BJ (cell line): Measurements from ENCODE around the gene MSH6. TPM values are rescaled to one million over a fixed set of nuclear protein-coding genes. Genes with fewer than 3 reads are reported as not detected.

ENCODE experiments used
- CTCF ChIA-PET: fragments of 350-600 bp; formaldehyde crosslinking; extraction: SDS; loops from one replicate; lab custom pipeline; 2021; ENCODE audit warnings: antibody characterized with exemption, inconsistent platforms; lab: Yijun Ruan, JAX
- POLR2A ChIA-PET: fragments of 300-600 bp; sonication (Branson Sonifier 250); formaldehyde crosslinking; extraction: SDS; loops from one replicate; lab custom pipeline; 2021; ENCODE audit warnings: antibody characterized with exemption; lab: Charles Lee
- DNase-seq: peaks from one replicate; pipeline ENCODE4 v3.0.0-alpha.2; 2011; ENCODE audit warnings: low read depth
- H3K27me3 ChIP-seq: 2 replicates; pipeline ENCODE4 v1.6.0; 2011; ENCODE audit warnings: low read length; ENCODE audit not compliant: control insufficient read depth, insufficient read depth
- H3K36me3 ChIP-seq: 2 replicates; pipeline ENCODE4 v1.5.1; 2011; ENCODE audit warnings: low read length; ENCODE audit not compliant: control insufficient read depth, insufficient read depth
- H3K4me3 ChIP-seq: 2 replicates; pipeline ENCODE4 v1.5.1; 2011; ENCODE audit warnings: low read depth, mild to moderate bottlenecking, control low read depth, low read length
- CTCF ChIP-seq: IDR thresholded peaks from 2 replicates; pipeline ENCODE4 v1.5.1; 2011; ENCODE audit warnings: low read depth, mild to moderate bottlenecking, control low read depth, inconsistent platforms, low read length, moderate library complexity; ENCODE audit not compliant: insufficient read depth
- polyA plus RNA-seq: library from polyadenylated mRNA; depleted of rRNA; stranded (reverse); fragments of >200 nt; gene quantifications from 2 replicates; pipeline ENCODE4 v1.2.3, GENCODE V29; 2011

The MSH6 gene
- polyA plus RNA-seq, 1 experiment: 13.7 TPM

- CTCF ChIA-PET: interaction anchor here (1.1 kb wide), 1 partner anchor 15 kb away, joined by 3 read pairs; no protein-coding TSS in a partner anchor
- POLR2A ChIA-PET: no interaction called here
- H3K36me3 ChIP-seq: peaks cover 16% of the 10 kb centered on the region
- H3K4me3 ChIP-seq: no peak overlapping the region
- H3K27me3 ChIP-seq: no peaks in the 10 kb centered on the region
- no peak for DNase-seq
- no peak for TF ChIP-seq CTCF
Observed at GRCh38 chr2:47805850-47806249, 22.9 kb downstream of the MSH6 start.

- ChIA-PET CTCF (interaction anchor here (1.0 to 1.6 kb wide), 2 partner anchors 9 to 17 kb away, joined by 3 read pairs; no protein-coding TSS in a partner anchor), POLR2A (no interaction called here)
- peaks cover 8% of the 10 kb centered on the region for H3K36me3 ChIP-seq
- no peak for DNase-seq
- H3K27me3 ChIP-seq: no peaks in the 10 kb centered on the region
- TF ChIP-seq CTCF: no peak
- H3K4me3 ChIP-seq: no peak overlapping the region
Observed at GRCh38 chr2:47808614-47809013, 25.7 kb downstream of the MSH6 start.

GRCh38 chr2:47809903-47810302 is 27.0 kb downstream of the MSH6 start:
- Histone ChIP-seq H3K27me3 (no peaks in the 10 kb centered on the region), H3K36me3 (peaks cover 2% of the 10 kb centered on the region), H3K4me3 (no peak overlapping the region)
- ChIA-PET POLR2A (no interaction called here), CTCF (interaction anchor here (1.0 to 1.6 kb wide), 2 partner anchors 8 to 14 kb away, joined by 3 read pairs; no protein-coding TSS in a partner anchor)
- TF ChIP-seq CTCF: no peak
- no peak for DNase-seq

- Histone ChIP-seq H3K36me3 (peaks cover 6% of the 10 kb centered on the region), H3K4me3 (no peak overlapping the region), H3K27me3 (no peaks in the 10 kb centered on the region)
- no peak for TF ChIP-seq CTCF
- CTCF ChIA-PET: interaction anchor here (1.0 kb wide), 1 partner anchor 13 kb away, joined by 3 read pairs; no protein-coding TSS in a partner anchor
- no peak for DNase-seq
- POLR2A ChIA-PET: no interaction called here
Observed at GRCh38 chr2:47810850-47811249, 27.9 kb downstream of the MSH6 start.

GRCh38 chr2:47811668-47812067 is 28.7 kb downstream of the MSH6 start:
- no peak for DNase-seq
- ChIA-PET POLR2A (no interaction called here), CTCF (no interaction called here)
- no peak for TF ChIP-seq CTCF
- Histone ChIP-seq H3K4me3 (no peak overlapping the region), H3K27me3 (no peaks in the 10 kb centered on the region), H3K36me3 (peaks cover 8% of the 10 kb centered on the region)
